H1 (cell line): ENCODE measurements around the gene SKAP2. TPM values are rescaled to one million over a fixed set of nuclear protein-coding genes. Genes with fewer than 3 reads are reported as not detected.

Experiments
- CTCF ChIA-PET: fragments of 300-600 bp; sonication (Branson Sonifier 250); formaldehyde crosslinking; loops from one replicate; lab custom pipeline; 2021; ENCODE audit not compliant: partially characterized antibody; lab: Charles Lee
- POLR2A ChIA-PET: fragments of 300-600 bp; sonication (Branson Sonifier 250); formaldehyde crosslinking; loops from one replicate; lab custom pipeline; 2021; ENCODE audit warnings: inconsistent platforms; ENCODE audit not compliant: partially characterized antibody; lab: Charles Lee
- DNase-seq, 2 experiments: peaks; one replicate each; pipeline versions ENCODE4 v3.0.0 to v3.0.0-alpha.2; 2010 to 2022; ENCODE audit warnings: low spot score in 2 of 2, low read depth in 1 of 2, mixed read lengths in 1 of 2
- FAIRE-seq: peaks from 2 replicates; lab custom pipeline; 2011; peaks lifted over from hg19 to GRCh38; lab: Jason Lieb, UNC
- H2AFZ ChIP-seq: 2 replicates; pipeline ENCODE4 v1.8.1; 2012; ENCODE audit warnings: low read length, inconsistent platforms
- H2AK5ac ChIP-seq: 2 replicates; pipeline ENCODE4 v1.6.1; 2013; ENCODE audit warnings: low read depth, low read length
- H2BK120ac ChIP-seq: replicated peaks from 2 replicates; pipeline ENCODE3; 2013; ENCODE audit warnings: low read depth, low read length, inconsistent platforms
- H2BK12ac ChIP-seq: 2 replicates; pipeline ENCODE4 v1.6.1; 2013; ENCODE audit warnings: low read depth, low read length
- H2BK15ac ChIP-seq: 2 replicates; pipeline ENCODE4 v1.6.1; 2013; ENCODE audit warnings: low read length
- H2BK20ac ChIP-seq: 2 replicates; pipeline ENCODE4 v1.6.1; 2013; ENCODE audit warnings: low read length
- H2BK5ac ChIP-seq: 2 replicates; pipeline ENCODE4 v1.6.1; 2013; ENCODE audit warnings: low read depth, low read length
- H3K14ac ChIP-seq: 2 replicates; pipeline ENCODE4 v1.6.1; 2013; ENCODE audit warnings: inconsistent platforms; ENCODE audit not compliant: insufficient read length
- H3K18ac ChIP-seq: 2 replicates; pipeline ENCODE4 v1.6.1; 2013; ENCODE audit warnings: low read length; ENCODE audit errors: extremely low read depth
- H3K23ac ChIP-seq: 2 replicates; pipeline ENCODE4 v1.6.1; 2013; ENCODE audit warnings: inconsistent platforms; ENCODE audit not compliant: insufficient read length
- H3K23me2 ChIP-seq: 2 replicates; pipeline ENCODE4 v1.6.1; 2013; ENCODE audit warnings: low read depth, low read length
- H3K27ac ChIP-seq: 2 replicates; pipeline ENCODE4 v1.6.1; 2011; ENCODE audit warnings: low read depth, low read length, inconsistent platforms
- H3K27me3 ChIP-seq, 4 experiments: replicated peaks in 1 of 4; 1 replicate in 1 of 4; 2 replicates in 3 of 4; pipeline versions ENCODE4 v1.6.1 to v1.8.1; 2011 to 2013; ENCODE audit warnings: low read length in 3 of 4, mild to moderate bottlenecking in 3 of 4, inconsistent platforms in 2 of 4, mixed read lengths in 2 of 4, moderate library complexity in 1 of 4; ENCODE audit not compliant: control insufficient read depth in 3 of 4, insufficient read depth in 3 of 4; ENCODE audit errors: extremely low read depth in 1 of 4
- H3K36me3 ChIP-seq, 4 experiments: 2 replicates each; pipeline versions ENCODE4 v1.6.1 to v1.8.1; 2011 to 2013; ENCODE audit warnings: mild to moderate bottlenecking in 4 of 4, low read length in 3 of 4, moderate library complexity in 2 of 4, control low read depth in 1 of 4, inconsistent platforms in 1 of 4; ENCODE audit not compliant: insufficient read depth in 4 of 4, control insufficient read depth in 2 of 4
- H3K4ac ChIP-seq: replicated peaks from 2 replicates; pipeline ENCODE3; 2013; ENCODE audit warnings: low read length, low read depth, mixed read lengths, inconsistent platforms; ENCODE audit not compliant: insufficient read length
- H3K4me1 ChIP-seq, 4 experiments: replicated peaks in 1 of 4; 1 replicate in 1 of 4; 2 replicates in 3 of 4; pipeline versions ENCODE4 v1.6.1 to v1.8.1; 2011 to 2013; ENCODE audit warnings: low read length in 3 of 4, inconsistent platforms in 2 of 4, mixed read lengths in 1 of 4; ENCODE audit not compliant: insufficient read depth in 4 of 4, control insufficient read depth in 3 of 4
- H3K4me2 ChIP-seq, 2 experiments: 2 replicates each; pipeline versions ENCODE4 v1.6.1 to v1.8.1; 2011 to 2013; ENCODE audit warnings: low read depth in 2 of 2, low read length in 2 of 2, control low read depth in 1 of 2, inconsistent platforms in 1 of 2, mild to moderate bottlenecking in 1 of 2; ENCODE audit not compliant: insufficient read depth in 1 of 2
- H3K4me3 ChIP-seq, 4 experiments: fragments of 200-600, 300-600 bp in 1 of 4; sonication (generic), shearing (Covaris generic), sonication (Bioruptor Twin) in 1 of 4; 2 replicates each; pipeline versions ENCODE4 v1.5.1 to v1.8.1; 2011 to 2016; ENCODE audit warnings: low read length in 4 of 4, low read depth in 3 of 4, control low read depth in 2 of 4, inconsistent platforms in 2 of 4, mild to moderate bottlenecking in 2 of 4, mixed read lengths in 1 of 4, moderate library complexity in 1 of 4; ENCODE audit not compliant: insufficient read depth in 2 of 4; ENCODE audit errors: extremely low read depth in 1 of 4
- H3K56ac ChIP-seq: replicated peaks from 2 replicates; pipeline ENCODE3; 2013; ENCODE audit warnings: low read depth, mild to moderate bottlenecking, mixed read lengths, low read length, inconsistent platforms; ENCODE audit not compliant: insufficient read length
- H3K79me1 ChIP-seq: 2 replicates; pipeline ENCODE4 v1.6.1; 2013; ENCODE audit warnings: low read depth, low read length, control low read depth
- H3K79me2 ChIP-seq, 2 experiments: 2 replicates each; pipeline versions ENCODE4 v1.6.1 to v1.8.1; 2012 to 2013; ENCODE audit warnings: low read length in 2 of 2, mild to moderate bottlenecking in 2 of 2, inconsistent platforms in 1 of 2; ENCODE audit not compliant: insufficient read depth in 2 of 2, control insufficient read depth in 1 of 2
- H3K9ac ChIP-seq, 4 experiments: replicated peaks in 1 of 4; 1 replicate in 1 of 4; 2 replicates in 3 of 4; pipeline versions ENCODE4 v1.6.1 to v1.8.1; 2011 to 2013; ENCODE audit warnings: low read depth in 3 of 4, low read length in 3 of 4, control low read depth in 2 of 4, mild to moderate bottlenecking in 2 of 4, moderate library complexity in 2 of 4, inconsistent platforms in 1 of 4; ENCODE audit errors: extremely low read depth in 1 of 4
- H3K9me3 ChIP-seq, 2 experiments: 2 replicates each; pipeline versions ENCODE4 v1.6.1 to v1.8.1; 2012 to 2013; ENCODE audit warnings: mild to moderate bottlenecking in 2 of 2, moderate library complexity in 2 of 2, control low read depth in 1 of 2, inconsistent platforms in 1 of 2, low read depth in 1 of 2, low read length in 1 of 2, mixed read lengths in 1 of 2; ENCODE audit not compliant: insufficient read depth in 2 of 2
- H4K20me1 ChIP-seq, 2 experiments: replicated peaks in 1 of 2; 2 replicates each; pipeline versions ENCODE3 to v1.8.1; 2011 to 2013; ENCODE audit warnings: inconsistent platforms in 2 of 2, low read length in 2 of 2, mild to moderate bottlenecking in 1 of 2; ENCODE audit not compliant: insufficient read depth in 2 of 2, control insufficient read depth in 1 of 2
- H4K5ac ChIP-seq: 2 replicates; pipeline ENCODE4 v1.6.1; 2013; ENCODE audit warnings: low read length, low read depth, mixed read lengths, inconsistent platforms; ENCODE audit not compliant: insufficient read length
- H4K8ac ChIP-seq: 2 replicates; pipeline ENCODE4 v1.8.0; 2013; ENCODE audit warnings: mild to moderate bottlenecking, moderate library complexity, low read length, inconsistent platforms; ENCODE audit not compliant: insufficient read depth; ENCODE audit errors: extremely low read depth
- H4K91ac ChIP-seq: replicated peaks from 2 replicates; pipeline ENCODE3; 2013; ENCODE audit warnings: low read length, mixed read lengths, inconsistent platforms; ENCODE audit not compliant: insufficient read length
- CTCF ChIP-seq, 3 experiments: IDR thresholded peaks; 1 replicate in 2 of 3; 2 replicates in 1 of 3; pipeline versions ENCODE4 v1.5.1 to v1.6.1; 2011; ENCODE audit warnings: low read length in 3 of 3, mild to moderate bottlenecking in 3 of 3, inconsistent platforms in 2 of 3, low read depth in 1 of 3, moderate library complexity in 1 of 3; ENCODE audit not compliant: insufficient read depth in 1 of 3; ENCODE audit errors: control extremely low read depth in 1 of 3
- GABPA ChIP-seq: IDR thresholded peaks from 2 replicates; pipeline ENCODE4 v1.6.1; 2011; ENCODE audit warnings: mild to moderate bottlenecking, low read length, moderate library complexity, borderline replicate concordance; ENCODE audit not compliant: insufficient read depth
- KDM1A ChIP-seq: fragments of 200-600, 300-600 bp; sonication (generic); IDR thresholded peaks from 2 replicates; pipeline ENCODE4 v1.7.1; 2016; ENCODE audit warnings: mild to moderate bottlenecking, low read length, borderline replicate concordance
- MAFK ChIP-seq: IDR thresholded peaks from 2 replicates; pipeline ENCODE4 v1.6.1; 2012; ENCODE audit warnings: low read depth, mild to moderate bottlenecking, improper control_type of control experiment, low read length
- POLR2A ChIP-seq, 2 experiments: IDR thresholded peaks; 1 replicate in 1 of 2; 2 replicates in 1 of 2; pipeline ENCODE4 v1.6.1; 2011; ENCODE audit warnings: low read depth in 2 of 2, low read length in 2 of 2, mild to moderate bottlenecking in 2 of 2; ENCODE audit errors: control extremely low read depth in 1 of 2
- POU5F1 ChIP-seq: IDR thresholded peaks from 2 replicates; pipeline ENCODE4 v1.6.1; 2011; ENCODE audit warnings: low read depth, mild to moderate bottlenecking, low read length, moderate library complexity
- TAF7 ChIP-seq: optimal IDR thresholded peaks from 2 replicates; pipeline ENCODE3; 2011; ENCODE audit warnings: low read depth, mild to moderate bottlenecking, inconsistent platforms, low read length, moderate library complexity, borderline replicate concordance
- WGBS, 2 experiments: shearing (Covaris generic) in 1 of 2; methylation state at CpG; one replicate each; pipeline versions ENCODE4 v1.1.6 to v1.1.7; 2013 to 2015; ENCODE audit warnings: low lambda C conversion rate in 2 of 2, mixed read lengths in 2 of 2, inconsistent platforms in 1 of 2, low coverage in 1 of 2, missing lambda C conversion rate in 1 of 2; ENCODE audit not compliant: insufficient replicate concordance in 2 of 2, insufficient coverage in 1 of 2, insufficient read length in 1 of 2; ENCODE audit errors: extremely low coverage in 1 of 2, missing lambda C conversion rate in 1 of 2; 5-methylcytosine and 5-hydroxymethylcytosine counted together
- polyA plus RNA-seq, 7 experiments: library from polyadenylated mRNA; depleted of rRNA in 3 of 7; stranded (reverse) in 5 of 7; unstranded in 2 of 7; fragments of >200 nt in 5 of 7; fragments of 200-250 nt in 2 of 7; gene quantifications; 1 replicate in 5 of 7; 2 replicates in 1 of 7; 4 replicates in 1 of 7; pipeline versions ENCODE4 v1.2.1 to v1.2.3, GENCODE V29; 2011 to 2013; ENCODE audit warnings: missing spikeins in 2 of 7, mixed read lengths in 2 of 7
- total RNA-seq: library from RNA; stranded (reverse); fragmentation: NEBNext Ultra II Directional; extraction: Animal tissue kit (Norgen Biotek cat#: 25700); gene quantifications from 2 replicates; pipeline ENCODE4 v1.2.1, GENCODE V29; 2021

SKAP2 gene
- total and polyA plus RNA-seq, 2 of the 8 experiments (the other 6 are each of a cell fraction or from before 2014, with no cell fraction given): 0.53 to 5.1 TPM

DNA sequence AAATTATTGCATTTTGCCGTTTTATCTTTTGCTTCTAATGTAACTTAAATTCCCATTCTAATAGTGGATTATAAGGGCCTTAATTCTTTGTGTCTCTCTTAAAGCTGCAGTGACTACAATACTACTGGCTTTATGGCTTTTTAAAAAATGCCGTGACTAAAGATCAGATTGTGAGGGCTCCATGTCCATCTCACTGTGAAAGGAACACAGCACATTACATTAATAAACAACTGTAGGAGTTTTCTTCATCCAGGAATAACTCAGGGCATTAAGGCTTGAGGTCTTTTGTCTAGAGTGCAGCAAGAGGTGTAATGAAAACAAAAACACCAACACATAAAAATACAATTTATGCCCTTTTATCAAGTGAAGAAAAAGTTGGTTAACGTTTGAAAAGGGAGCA lies 205.3 kb downstream of the SKAP2 start:
- no peak overlapping the region for H3K4ac ChIP-seq
- no peak overlapping the region for H3K4me2 ChIP-seq
- no peak overlapping the region for H2BK20ac ChIP-seq
- CTCF ChIA-PET: interaction anchor here (0.8 to 2.7 kb wide), 8 partner anchors 8 to 502 kb away, joined by 3 to 15 read pairs (median 4); no protein-coding TSS in a partner anchor
- no peak overlapping the region for H4K91ac ChIP-seq
- no peak overlapping the region for H3K56ac ChIP-seq
- no peak overlapping the region for H2AK5ac ChIP-seq
- no peaks in the 10 kb centered on the region for H3K9me3 ChIP-seq
- no peak overlapping the region for H3K9ac ChIP-seq
- H3K23ac ChIP-seq: no peak overlapping the region
- H2BK15ac ChIP-seq: no peak overlapping the region
- peaks cover 5 to 17% (median 16%) of the 10 kb centered on the region in 4 experiments; a peak in 6 of 7 replicates for H3K4me1 ChIP-seq
- no peak overlapping the region for H3K4me3 ChIP-seq
- H2BK12ac ChIP-seq: no peak overlapping the region
- H2AFZ ChIP-seq: no peak overlapping the region
- 77% methylated on average over 3 of the region's 3 CpGs; no CpG with 5 or more reads in 1 of the 2 experiments for WGBS, 2 experiments
- 0 out of 2 replicates have a peak, but pooled peaks cover 3% of the 10 kb centered on the region for H3K23me2 ChIP-seq
- H3K79me2 ChIP-seq: no peaks in the 10 kb centered on the region
- H3K79me1 ChIP-seq: no peaks in the 10 kb centered on the region
- H3K27ac ChIP-seq: no peak overlapping the region
- H4K20me1 ChIP-seq: no peaks in the 10 kb centered on the region
- POLR2A ChIA-PET: no interaction called here
- no peak overlapping the region for H2BK120ac ChIP-seq
- FAIRE-seq (no peak), DNase-seq (no peak)
- no peak overlapping the region for H2BK5ac ChIP-seq
- no peaks in the 10 kb centered on the region for H3K27me3 ChIP-seq
- H3K18ac ChIP-seq: no peak overlapping the region
- no peak overlapping the region for H3K14ac ChIP-seq
- no peak overlapping the region for H4K8ac ChIP-seq
- TF ChIP-seq GABPA (no peak), POLR2A (IDR thresholded peaks at IDR 0.05; ENCODE audit: control extremely low read depth in 1 of 2, low read depth in 2 of 2, low read length in 2 of 2) (no peak), MAFK (no peak), TAF7 (no peak), KDM1A (no peak), POU5F1 (no peak), CTCF (IDR thresholded peaks at IDR 0.05; ENCODE audit: control extremely low read depth in 1 of 3, insufficient read depth in 1 of 3, low read depth in 1 of 3, low read length in 3 of 3) (no peak)
- no peak overlapping the region for H4K5ac ChIP-seq
- no peaks in the 10 kb centered on the region for H3K36me3 ChIP-seq
